Measurements from ENCODE around the gene P3H4.

DNA sequence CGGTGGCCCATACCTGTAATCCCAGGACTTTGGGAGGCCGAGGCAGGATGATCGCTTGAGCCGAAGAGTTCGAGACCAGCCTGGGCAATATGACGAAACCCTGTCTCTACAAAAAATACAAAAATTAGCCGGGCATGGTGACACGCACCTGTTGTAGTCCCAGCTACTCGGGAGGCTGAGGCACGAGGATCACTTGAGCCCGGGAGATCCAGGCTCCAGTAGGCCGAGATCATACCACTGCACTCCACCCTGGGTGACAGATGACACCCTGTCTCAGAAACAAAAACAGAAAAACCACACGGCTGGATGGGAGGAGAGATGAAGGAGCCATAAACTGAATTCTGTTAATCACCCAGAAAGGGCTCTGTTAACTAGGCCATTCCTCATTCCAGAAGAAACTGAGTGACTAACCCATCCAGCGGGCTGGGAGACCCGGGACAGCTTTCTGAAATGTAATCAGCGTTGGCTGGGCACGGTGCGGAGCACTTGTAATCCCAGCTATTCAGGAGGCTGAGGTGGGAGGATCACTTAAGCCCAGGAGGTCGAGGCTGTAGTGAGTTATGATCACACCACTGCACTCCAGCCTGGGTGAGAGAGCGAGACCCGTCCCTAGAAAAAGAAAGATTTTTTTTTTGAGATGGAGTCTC lies 24.9 kb upstream of the P3H4 start:
- TF ChIP-seq, protein P1, sequence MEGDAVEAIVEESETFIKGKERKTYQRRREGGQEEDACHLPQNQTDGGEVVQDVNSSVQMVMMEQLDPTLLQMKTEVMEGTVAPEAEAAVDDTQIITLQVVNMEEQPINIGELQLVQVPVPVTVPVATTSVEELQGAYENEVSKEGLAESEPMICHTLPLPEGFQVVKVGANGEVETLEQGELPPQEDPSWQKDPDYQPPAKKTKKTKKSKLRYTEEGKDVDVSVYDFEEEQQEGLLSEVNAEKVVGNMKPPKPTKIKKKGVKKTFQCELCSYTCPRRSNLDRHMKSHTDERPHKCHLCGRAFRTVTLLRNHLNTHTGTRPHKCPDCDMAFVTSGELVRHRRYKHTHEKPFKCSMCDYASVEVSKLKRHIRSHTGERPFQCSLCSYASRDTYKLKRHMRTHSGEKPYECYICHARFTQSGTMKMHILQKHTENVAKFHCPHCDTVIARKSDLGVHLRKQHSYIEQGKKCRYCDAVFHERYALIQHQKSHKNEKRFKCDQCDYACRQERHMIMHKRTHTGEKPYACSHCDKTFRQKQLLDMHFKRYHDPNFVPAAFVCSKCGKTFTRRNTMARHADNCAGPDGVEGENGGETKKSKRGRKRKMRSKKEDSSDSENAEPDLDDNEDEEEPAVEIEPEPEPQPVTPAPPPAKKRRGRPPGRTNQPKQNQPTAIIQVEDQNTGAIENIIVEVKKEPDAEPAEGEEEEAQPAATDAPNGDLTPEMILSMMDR (conservative IDR thresholded peaks at IDR 0.05; ENCODE audit: low read length): no peak
- no peak for TF ChIP-seq EZH2phosphoT487 (IDR thresholded peaks at IDR 0.05; ENCODE audit: borderline replicate concordance, low read depth, low read length)

Data from OCI-LY7 (cell line).